Peyer's patch (tissue), 4 donors: ENCODE data around the gene TMPRSS15.

ENCODE experiments used
- CTCF ChIP-seq, 6 experiments: fragments of 450-650 bp in 4 of 6; fragments of 200-600 bp in 2 of 6; sonication (generic) in 1 of 6; IDR thresholded peaks; one replicate each; pipeline ENCODE4 v1.5.1; 2017 to 2019; ENCODE audit warnings: antibody characterized with exemption in 6 of 6, mild to moderate bottlenecking in 3 of 6, moderate library complexity in 1 of 6
- POLR2A ChIP-seq, 2 donors: fragments of 450-650 bp; IDR thresholded peaks; one replicate each; pipeline ENCODE4 v1.5.1; 2017; ENCODE audit warnings: antibody characterized with exemption in 2 of 2, mild to moderate bottlenecking in 2 of 2, moderate library complexity in 2 of 2

- TF ChIP-seq CTCF (IDR thresholded peaks at IDR 0.05) (no peak), POLR2A (IDR thresholded peaks at IDR 0.05) (no peak)
These were observed 39.5 kb upstream of the TMPRSS15 start for GRCh38 chr21:18443085-18443484.
